Right atrium auricular region (tissue), 2 donors: ENCODE measurements around the gene CCDC33. TPM values are rescaled to one million over a fixed set of nuclear protein-coding genes. Genes with fewer than 3 reads are reported as not detected.

ENCODE experiments used
- DNase-seq: peaks from one replicate; pipeline ENCODE4 v3.0.0-alpha.2; 2019; ENCODE audit warnings: low spot score
- H3K27ac ChIP-seq, 2 donors: fragments of 200-600 bp; sonication (generic); 1 replicate in 1 of 2; 2 replicates in 1 of 2; pipeline ENCODE4 v1.5.1; 2016 to 2019
- H3K27me3 ChIP-seq, 2 donors: fragments of 200-600 bp; sonication (generic); one replicate each; pipeline versions ENCODE4 v1.5.1 to v1.6.0; 2017 to 2019
- H3K36me3 ChIP-seq: fragments of 200-600 bp; sonication (generic); one replicate; pipeline ENCODE4 v1.5.1; 2016
- H3K4me1 ChIP-seq, 2 donors: fragments of 200-600 bp; sonication (generic); one replicate each; pipeline versions ENCODE4 v1.5.1 to v1.6.0; 2017 to 2019
- H3K4me3 ChIP-seq, 2 donors: fragments of 200-600 bp; sonication (generic); 1 replicate in 1 of 2; 2 replicates in 1 of 2; pipeline ENCODE4 v1.5.1; 2017 to 2019; ENCODE audit warnings: mild to moderate bottlenecking in 1 of 2, moderate library complexity in 1 of 2
- H3K9me3 ChIP-seq, 2 donors: fragments of 200-600 bp; sonication (generic); one replicate each; pipeline ENCODE4 v1.5.1; 2019
- total RNA-seq, 2 donors: library from RNA; depleted of rRNA; stranded (reverse); fragments of >200 nt; gene quantifications; one replicate each; pipeline ENCODE4 v1.1.0, GENCODE V29; 2016
- TF ChIP-seq, protein P1 (sequence below), 2 donors: fragments of 200-600 bp; sonication (generic); IDR thresholded peaks; one replicate each; pipeline ENCODE4 v1.5.1; 2019; ENCODE audit warnings: antibody characterized with exemption in 2 of 2

CCDC33 gene
- total RNA-seq, 2 donors from 2014 or later: not detected

- Histone ChIP-seq H3K9me3 (no peaks in the 10 kb centered on the region), H3K27ac (no peak overlapping the region), H3K4me3 (no peak overlapping the region), H3K27me3 (no peaks in the 10 kb centered on the region), H3K4me1 (no peaks in the 10 kb centered on the region), H3K36me3 (no peaks in the 10 kb centered on the region)
- TF ChIP-seq, protein P1, sequence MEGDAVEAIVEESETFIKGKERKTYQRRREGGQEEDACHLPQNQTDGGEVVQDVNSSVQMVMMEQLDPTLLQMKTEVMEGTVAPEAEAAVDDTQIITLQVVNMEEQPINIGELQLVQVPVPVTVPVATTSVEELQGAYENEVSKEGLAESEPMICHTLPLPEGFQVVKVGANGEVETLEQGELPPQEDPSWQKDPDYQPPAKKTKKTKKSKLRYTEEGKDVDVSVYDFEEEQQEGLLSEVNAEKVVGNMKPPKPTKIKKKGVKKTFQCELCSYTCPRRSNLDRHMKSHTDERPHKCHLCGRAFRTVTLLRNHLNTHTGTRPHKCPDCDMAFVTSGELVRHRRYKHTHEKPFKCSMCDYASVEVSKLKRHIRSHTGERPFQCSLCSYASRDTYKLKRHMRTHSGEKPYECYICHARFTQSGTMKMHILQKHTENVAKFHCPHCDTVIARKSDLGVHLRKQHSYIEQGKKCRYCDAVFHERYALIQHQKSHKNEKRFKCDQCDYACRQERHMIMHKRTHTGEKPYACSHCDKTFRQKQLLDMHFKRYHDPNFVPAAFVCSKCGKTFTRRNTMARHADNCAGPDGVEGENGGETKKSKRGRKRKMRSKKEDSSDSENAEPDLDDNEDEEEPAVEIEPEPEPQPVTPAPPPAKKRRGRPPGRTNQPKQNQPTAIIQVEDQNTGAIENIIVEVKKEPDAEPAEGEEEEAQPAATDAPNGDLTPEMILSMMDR (IDR thresholded peaks at IDR 0.05): no peak
- no peak for DNase-seq
Measured at GRCh38 chr15:74335396-74335795, 99.3 kb downstream of the CCDC33 start.

- no peak overlapping the region for H3K4me3 ChIP-seq
- H3K9me3 ChIP-seq: no peaks in the 10 kb centered on the region
- H3K36me3 ChIP-seq: no peaks in the 10 kb centered on the region
- no peak overlapping the region for H3K27ac ChIP-seq
- no peak for DNase-seq
- H3K4me1 ChIP-seq: no peaks in the 10 kb centered on the region
- TF ChIP-seq, protein P1 (IDR thresholded peaks at IDR 0.05): no peak
- no peaks in the 10 kb centered on the region for H3K27me3 ChIP-seq
Measured at GRCh38 chr15:74336061-74337005, 100.2 kb downstream of the CCDC33 start.

- no peak overlapping the region for H3K27ac ChIP-seq
- no peaks in the 10 kb centered on the region for H3K4me1 ChIP-seq
- no peak overlapping the region for H3K4me3 ChIP-seq
- H3K36me3 ChIP-seq: no peaks in the 10 kb centered on the region
- H3K27me3 ChIP-seq: no peaks in the 10 kb centered on the region
- no peaks in the 10 kb centered on the region for H3K9me3 ChIP-seq
- TF ChIP-seq, protein P1 (IDR thresholded peaks at IDR 0.05): no peak
- no peak for DNase-seq
Measured at GRCh38 chr15:74337146-74337545, 101.0 kb downstream of the CCDC33 start.

DNA sequence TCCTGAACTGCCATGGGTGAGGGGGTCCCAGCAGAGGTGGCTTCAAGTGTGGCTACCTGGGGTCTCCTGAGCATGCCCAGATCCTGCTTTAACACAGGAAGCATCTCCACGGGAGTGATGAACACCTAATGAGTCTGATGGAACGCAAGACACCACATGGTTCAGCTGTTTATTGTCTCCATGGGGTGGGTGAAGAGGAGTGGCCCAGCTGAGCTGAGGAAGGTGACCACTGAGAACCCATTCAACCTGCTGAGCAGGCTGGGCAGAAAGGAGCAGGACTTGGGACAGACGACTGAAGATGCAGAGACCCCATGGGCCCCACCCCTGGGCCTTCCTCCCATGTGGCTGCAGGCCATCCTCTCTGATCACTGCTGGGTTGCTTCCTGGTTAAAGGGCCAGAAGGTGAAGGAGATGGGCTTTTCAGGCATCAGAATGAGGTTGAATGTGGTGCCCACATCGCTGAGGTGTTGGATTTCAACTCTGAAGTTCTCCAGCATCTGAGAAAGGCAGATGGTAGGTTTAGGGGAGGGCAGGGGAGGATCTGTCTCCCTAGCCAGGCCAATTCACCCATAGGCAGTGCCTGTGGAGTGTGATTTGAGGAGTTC lies 101.6 kb downstream of the CCDC33 start:
- H3K27me3 ChIP-seq: no peaks in the 10 kb centered on the region
- H3K4me3 ChIP-seq: no peak overlapping the region
- no peak overlapping the region for H3K27ac ChIP-seq
- no peaks in the 10 kb centered on the region for H3K9me3 ChIP-seq
- H3K36me3 ChIP-seq: no peaks in the 10 kb centered on the region
- TF ChIP-seq, protein P1 (IDR thresholded peaks at IDR 0.05): no peak
- DNase-seq: no peak
- no peaks in the 10 kb centered on the region for H3K4me1 ChIP-seq

- no peak for DNase-seq
- TF ChIP-seq, protein P1 (IDR thresholded peaks at IDR 0.05): no peak
- no peak overlapping the region for H3K4me3 ChIP-seq
- H3K9me3 ChIP-seq: no peaks in the 10 kb centered on the region
- no peaks in the 10 kb centered on the region for H3K27me3 ChIP-seq
- no peaks in the 10 kb centered on the region for H3K36me3 ChIP-seq
- H3K4me1 ChIP-seq: no peaks in the 10 kb centered on the region
- no peak overlapping the region for H3K27ac ChIP-seq
Measured at GRCh38 chr15:74338676-74339075, 102.5 kb downstream of the CCDC33 start.
